Non-pigmented ciliary epithelial cell (primary cell): ENCODE measurements around the gene DDX59.

Experiments used
- DNase-seq: peaks from one replicate; pipeline ENCODE4 v3.0.0-alpha.2; 2010; ENCODE audit warnings: low read depth

DDX59 gene

DNA sequence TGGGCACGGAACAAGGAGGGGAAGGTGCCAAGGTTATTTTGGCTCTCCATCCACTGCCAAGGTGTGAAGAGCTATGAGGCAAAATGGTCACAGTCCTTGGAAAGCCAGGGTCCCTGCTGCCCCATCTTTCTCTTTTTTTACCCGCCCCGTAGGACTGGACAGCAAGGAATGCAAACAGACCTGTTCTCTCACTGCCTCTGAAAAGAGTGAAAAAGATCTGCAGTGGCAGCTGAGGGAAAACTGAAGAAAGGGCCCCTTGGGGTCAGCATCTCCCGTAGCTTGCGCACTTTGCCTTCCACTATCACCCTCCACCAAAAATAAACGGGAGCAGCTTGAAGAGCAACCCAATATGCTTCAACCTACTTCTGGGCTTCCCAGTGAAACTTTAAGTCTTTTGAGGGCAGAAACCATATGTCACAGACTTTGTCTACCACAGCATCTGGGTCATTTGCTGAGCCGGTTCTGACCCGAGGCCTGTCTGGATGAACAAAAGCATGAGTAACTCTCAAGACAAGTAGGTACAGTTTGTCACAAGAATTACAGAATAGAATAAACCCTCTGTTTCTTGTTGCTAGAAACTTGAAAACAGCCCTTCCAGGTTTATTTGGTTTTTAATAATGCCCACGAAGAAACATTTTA, 39.7 kb downstream of the DDX59 start:
- DNase-seq = no peak

DNA sequence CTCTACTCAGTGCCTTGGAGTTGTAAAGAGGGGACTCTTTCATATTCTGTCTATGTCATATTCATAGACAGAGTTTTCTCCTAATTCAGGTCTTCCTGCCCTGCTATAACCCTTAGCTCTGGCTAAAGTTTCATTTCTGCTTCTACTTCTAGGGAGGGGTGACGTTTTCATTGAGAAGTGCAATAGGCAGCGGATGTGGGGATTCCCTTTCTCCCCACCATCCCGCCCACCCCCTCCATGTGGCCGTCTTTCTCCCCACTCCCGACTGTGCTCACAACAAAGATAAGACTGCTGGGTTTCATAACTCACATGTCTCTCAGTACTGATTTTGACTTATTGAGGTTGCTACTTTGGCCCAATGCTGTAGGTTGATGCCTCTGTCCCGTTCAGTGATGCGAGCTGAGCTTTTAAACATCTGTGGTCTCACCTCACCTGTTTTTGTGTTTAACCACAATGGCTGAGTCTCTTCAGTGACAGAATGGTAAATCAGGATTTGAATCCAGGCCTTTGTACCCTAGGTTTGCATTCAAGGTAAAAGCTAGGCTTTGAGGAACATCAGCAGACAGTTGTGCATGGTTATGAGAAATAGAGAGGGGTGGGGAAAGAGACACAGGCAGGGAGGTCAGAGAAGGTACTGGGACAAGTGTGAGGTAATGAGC, 41.4 kb downstream of the DDX59 start:
- no peak for DNase-seq

GRCh38 chr1:200627575-200628222, 42.0 kb downstream of the DDX59 start:
- no peak for DNase-seq

DNA sequence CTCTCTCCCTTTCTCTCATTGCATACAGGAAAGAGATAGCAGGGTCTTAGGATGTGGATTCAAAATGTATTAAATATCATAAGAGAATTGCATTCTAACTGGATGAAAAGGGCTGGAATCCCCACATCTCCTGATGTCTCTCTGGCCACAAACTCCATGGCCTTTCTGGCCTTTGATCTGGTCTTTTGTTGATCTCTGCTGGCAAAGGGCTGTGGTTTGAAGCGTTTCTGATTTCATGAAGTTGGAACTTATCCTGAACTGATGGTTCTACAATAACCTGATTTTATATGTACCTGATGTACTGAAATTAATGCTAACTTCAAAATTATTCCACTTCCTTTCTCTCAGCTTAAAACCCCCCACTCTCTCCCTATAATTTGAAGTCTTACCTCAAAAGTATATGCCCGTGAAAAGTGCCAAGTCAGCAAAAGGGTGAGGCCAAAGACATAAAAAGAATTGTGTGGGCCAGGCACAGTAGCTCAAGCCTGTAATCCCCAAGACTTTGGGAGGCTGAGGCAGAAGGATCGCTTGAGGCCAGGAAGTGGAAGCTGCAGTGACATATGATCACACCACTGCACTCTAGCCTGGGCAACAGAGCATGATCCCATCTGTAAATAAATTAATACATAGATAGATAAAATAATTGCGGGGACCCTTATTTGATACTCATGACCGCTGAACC, 42.7 kb downstream of the DDX59 start:
- no peak for DNase-seq

GRCh38 chr1:200625381-200625824, 44.3 kb downstream of the DDX59 start:
- DNase-seq = no peak

DNA sequence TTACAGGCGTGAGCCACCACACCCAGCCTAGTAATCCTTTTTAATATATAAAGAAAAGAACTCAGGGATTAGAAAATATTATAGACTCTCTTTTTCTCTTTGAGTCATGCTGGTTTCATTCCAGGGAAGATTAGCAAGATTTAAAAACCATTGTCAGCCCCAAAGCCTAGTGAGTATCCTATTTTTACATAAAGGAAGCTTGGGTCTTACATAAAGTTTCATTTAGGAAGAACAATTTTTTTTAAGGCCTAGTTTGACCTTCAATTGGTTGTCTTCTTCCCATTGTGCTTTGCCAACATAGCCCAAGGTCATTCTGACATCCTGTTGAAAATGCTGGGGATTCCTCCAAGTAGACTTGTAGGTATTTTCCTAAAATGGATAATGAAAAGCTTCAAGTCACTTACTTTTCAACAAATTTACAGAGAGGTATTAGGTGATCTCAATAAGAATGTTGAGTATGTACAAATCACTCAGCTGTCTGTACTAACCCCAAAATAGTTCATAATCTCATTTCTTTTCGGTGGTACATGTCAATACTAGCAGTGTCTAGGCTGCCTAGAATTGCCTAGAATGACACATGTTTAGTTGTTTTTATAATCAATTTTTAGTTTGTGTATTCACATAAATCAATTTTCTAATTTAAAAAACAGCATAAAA, 44.9 kb downstream of the DDX59 start:
- DNase-seq = no peak

GRCh38 chr1:200620273-200621131, 49.2 kb downstream of the DDX59 start, which contains the start of gene KIF14:
Gene KIF14 (minus strand): TSS chr1:200620751. CDS start chr1:200618723, 2,028 bp downstream.
- no peak for DNase-seq

- DNase-seq = no peak
These were observed 49.8 kb downstream of the DDX59 start for GRCh38 chr1:200619894-200620272.

GRCh38 chr1:200610846-200611245, 58.9 kb downstream of the DDX59 start:
- DNase-seq = no peak

GRCh38 chr1:200602632-200603031, 67.1 kb downstream of the DDX59 start:
- no peak for DNase-seq
